GM21423 (cell line): ENCODE measurements around the gene SLC9A4.
"Not testable (repeated sequence)": the region's sequence is repeated elsewhere in the genome, so short reads cannot be mapped to it uniquely, and the experiment has no call there.

Experiments
- ATAC-seq: cut with Tn5 transposase; IDR thresholded peaks from one replicate; pipeline ENCODE4 v1.9.1; 2021; ENCODE audit warnings: mild to moderate bottlenecking, moderate library complexity; ENCODE audit not compliant: unreplicated experiment

The SLC9A4 gene

DNA sequence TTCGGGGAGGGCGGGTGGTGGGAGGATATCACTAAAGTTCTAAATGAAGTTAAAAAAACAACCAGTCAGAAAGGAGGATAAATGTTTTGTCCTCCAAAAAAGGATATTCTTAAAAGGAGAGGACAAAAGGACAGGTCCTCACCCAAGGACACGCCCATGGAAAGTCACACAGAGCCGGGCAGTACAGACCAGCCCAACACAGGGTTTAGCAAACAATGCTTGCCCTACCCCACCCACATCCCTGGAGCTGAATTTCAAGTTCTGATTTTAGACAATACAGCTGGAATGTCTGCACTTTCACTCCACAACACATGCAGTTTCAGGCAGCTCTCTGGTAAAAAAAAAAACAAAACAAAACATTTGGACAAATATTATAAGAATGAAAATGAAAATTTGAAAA is 67.9 kb downstream of the SLC9A4 start:
- no peak for ATAC-seq

DNA sequence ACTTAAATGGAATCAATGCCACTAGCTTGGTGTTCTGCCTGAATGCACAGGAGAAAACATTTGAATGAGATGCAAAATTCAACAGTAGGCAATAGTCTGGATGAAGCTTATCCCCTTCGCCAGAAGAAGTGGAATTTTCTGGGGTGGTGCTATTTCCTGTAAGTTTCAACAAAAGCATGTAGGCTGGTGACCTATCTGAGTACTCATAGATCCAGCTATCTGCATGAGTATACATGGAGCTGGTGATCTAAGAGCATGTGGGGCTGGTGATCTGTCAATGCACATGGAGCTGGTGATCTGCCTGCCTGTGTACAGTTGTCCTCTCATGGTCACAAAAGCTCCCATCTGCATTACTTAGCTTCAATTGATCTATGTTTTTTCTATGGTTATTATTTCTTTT is 71.2 kb downstream of the SLC9A4 start:
- ATAC-seq = no peak

DNA sequence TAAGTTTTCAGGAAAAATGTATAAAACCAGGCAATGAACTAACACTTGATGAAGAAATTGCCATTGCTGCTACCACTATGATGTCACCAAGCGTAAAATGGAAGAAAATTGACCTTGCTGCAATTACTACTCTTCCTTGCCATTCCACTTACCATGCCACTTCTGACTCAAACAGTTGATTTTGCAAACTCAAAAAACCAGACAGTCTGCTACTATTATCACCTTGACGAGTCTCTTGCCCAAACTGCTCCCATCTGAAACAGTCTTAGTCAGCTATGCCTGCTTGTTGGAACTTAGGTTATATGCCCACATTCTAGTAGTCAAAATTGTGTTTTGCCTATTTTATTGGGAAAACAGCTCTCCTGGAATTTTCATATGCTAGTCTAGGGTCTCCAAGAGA is 74.4 kb downstream of the SLC9A4 start:
- ATAC-seq = no peak

DNA sequence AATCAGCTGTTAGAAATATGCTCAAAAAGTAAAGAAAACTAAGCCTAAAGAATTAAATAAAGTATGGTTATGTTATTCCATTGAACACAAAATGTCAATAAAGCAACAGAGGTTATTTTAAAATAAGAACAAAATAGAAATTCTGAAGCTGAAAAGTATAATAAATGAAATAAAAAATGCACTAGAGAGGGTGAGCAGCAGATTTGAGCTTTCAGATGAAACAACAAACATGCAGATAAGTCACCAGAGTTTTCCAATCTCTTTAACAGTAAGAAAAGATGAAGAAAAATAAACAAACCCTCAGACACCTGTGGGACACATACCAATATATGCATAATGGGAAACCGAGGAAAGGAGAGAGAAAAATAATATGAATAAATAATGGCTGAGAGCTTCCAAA is 76.0 kb downstream of the SLC9A4 start:
- ATAC-seq = no peak

DNA sequence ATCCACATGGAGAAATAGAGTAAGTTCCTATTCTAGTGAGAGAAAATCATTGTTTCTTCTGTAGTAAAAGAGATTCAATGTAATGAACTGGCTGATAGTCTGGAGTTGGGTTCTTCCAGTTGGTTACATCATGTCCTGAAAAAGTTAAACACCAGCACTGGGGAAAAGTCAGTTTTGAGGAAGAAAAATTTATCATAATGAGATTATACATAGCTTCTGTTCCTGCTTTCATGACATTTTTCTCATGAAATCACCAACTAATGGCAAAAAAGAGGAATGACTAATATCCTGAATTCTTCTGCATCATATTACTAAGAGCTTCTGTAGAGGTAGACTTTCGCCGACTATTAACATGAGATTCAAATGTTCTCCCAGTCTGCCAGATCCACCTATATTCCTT is 77.1 kb downstream of the SLC9A4 start:
- ATAC-seq = no peak

DNA sequence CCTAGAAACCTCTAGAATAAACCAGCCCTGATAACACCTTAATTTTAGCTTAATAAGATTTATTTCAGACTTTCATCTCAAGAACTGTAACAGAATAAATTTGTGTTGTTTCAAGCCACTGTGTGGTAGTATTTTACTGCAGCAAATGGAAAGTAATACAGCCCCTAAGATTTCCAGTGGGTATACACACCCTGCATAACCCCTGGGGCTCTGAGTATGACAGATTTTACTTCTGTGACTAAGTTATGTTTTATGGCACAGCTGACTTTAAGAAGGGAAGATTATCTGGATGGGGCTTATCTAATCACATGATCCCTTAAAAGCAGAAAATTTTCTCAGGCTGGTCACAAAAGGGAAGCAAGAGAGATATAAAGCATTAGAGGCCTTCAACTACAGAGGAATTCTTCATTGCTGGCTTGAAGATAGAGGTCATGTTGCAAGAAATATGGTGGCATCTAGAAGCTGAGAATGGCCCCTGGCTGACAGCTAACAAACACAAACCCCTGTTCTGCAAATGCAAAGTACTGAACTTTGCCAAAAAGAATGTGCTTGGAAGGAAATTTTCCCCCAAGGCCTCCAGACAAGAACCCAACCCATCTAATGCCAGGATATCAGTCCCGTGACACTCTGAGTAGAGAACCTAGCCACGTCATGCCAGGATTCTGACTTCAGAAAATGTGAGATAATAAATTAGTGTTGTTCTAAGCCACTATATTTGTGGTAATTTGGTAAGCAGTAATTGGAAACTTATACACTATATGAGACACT is 78.5 kb downstream of the SLC9A4 start:
- ATAC-seq = no peak

DNA sequence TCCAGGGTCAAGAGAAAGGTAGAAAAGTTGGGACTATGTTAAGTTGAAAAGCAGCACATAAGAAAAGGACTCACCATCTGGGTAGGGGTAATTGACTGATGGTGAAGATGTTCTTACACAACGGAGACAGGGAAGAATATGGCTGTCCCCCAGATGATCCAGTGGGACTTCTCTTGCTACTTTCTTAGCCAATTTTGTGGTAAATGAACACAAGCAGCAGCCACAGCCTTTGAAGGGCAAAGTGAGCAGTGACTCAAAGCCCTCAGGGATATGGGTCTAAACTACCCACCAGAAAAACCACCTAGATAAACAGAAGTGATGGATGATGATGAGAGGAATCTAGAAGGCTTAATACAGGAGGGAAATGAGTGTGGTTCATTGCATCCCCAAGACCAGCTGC is 80.6 kb downstream of the SLC9A4 start:
- ATAC-seq = no peak

DNA sequence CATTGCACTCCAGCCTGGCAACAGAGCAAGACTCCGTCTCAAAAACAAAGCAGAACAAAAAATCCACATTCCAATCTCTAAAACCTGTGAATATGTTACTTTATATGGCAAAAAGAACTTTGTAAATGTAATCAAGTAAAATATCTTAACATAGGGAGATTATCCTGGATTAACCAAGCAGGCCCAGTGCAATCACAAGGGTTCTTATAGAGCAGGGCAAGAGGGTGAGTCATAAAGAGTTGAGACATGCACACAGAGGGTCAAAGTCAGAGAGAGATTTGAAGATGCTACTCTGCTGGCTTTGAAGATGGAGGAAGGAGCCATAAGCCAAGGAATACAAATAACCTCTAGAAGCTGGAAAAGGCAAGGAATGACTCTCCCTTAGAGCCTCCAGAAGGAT is 85.4 kb downstream of the SLC9A4 start:
- no peak for ATAC-seq

DNA sequence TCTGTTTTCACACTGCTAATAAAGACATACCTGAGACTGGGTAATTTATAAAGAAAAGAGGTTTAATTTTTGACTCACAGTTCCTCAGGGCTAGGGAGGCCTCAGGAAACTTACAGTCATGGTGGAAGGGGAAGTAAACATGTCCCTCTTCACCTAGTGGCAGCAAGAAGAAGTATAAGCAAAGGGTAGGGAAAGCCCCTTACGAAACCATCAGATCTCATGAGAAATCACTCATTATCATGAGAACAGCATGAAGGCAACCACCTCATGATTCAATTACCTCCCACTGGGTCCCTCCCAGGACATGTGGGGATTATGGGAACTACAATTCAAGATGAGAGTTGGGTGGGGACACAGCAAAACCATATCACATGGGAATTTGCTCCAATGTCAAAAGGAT is 89.5 kb downstream of the SLC9A4 start:
- not testable (repeated sequence) for ATAC-seq

DNA sequence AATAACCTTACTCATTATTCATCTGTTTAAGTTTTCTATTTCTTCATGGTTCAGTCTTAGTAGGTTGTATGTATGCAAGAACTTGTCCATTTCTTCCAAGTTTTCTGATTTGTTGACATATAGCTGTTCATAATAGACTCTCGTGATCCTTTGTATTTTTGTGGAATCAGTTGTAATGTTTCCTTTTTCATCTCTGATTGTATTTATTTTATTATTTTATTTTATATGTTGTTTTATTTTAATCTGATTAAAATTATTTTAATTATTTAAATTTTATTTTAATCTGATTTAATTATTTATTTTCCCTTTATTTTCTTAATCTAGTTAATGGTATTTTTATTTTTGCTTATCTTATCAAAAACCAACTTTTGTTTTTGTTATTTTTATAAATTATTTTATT is 102.9 kb downstream of the SLC9A4 start:
- no peak for ATAC-seq

DNA sequence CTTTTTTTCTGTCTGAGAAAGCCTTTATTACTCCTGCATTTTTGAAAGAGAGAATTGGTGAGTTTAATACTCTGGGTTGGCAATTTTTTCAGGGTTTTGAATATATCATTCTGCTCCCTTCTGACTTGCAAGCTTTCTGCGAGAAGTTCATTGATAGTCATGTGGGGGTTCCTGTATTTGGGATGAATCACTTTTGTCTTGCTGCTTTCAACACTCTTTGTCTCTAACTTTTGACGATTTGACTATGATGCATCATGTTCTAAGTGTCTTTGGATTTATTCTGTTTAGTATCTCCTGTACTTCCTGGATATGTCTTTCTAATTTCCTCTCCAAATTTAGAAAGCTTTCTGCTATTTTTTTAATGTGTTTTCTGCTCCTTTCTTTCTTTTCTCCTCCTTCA is 105.3 kb downstream of the SLC9A4 start:
- ATAC-seq = no peak

DNA sequence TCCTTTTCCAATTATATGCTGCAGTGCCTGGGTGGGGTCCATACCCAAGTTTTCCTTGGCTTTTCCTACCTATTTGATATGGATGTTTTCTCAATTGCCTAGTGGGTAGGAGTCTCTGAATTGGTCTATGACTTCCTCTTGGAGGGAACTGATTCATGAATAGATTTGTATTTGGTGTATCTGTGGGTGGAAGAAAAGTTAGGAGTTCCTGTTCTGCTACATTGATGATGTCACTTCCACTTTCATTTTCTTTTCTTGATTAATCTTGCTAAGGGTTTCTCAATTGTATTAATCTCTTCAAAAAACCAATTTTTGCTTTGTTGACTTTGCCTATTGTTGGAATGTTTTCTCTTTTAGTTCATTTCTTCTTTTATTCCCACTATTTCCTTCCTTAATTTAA is 108.9 kb downstream of the SLC9A4 start:
- ATAC-seq = no peak

DNA sequence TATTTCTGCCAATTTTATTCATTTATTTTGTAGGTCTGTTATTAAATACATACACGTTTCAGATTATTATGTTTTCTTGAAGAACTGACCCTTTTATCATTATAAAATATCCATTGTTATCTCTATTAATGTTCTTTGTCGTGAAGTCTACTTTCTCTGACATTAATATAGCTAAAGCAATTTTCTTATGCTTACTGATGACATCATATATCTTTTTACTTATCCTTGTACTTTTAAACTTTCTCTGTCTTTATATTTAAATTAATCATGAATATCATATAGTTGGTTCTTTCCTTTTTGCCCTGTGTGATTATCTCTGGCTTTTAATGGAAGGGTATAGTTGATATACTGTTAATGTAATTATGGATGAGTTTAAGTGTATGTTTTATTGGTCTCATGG is 109.8 kb downstream of the SLC9A4 start:
- ATAC-seq = no peak
